ENCODE measurements around the gene NELL2. TPM values are rescaled to one million over a fixed set of nuclear protein-coding genes. Genes with fewer than 3 reads are reported as not detected.

The NELL2 gene
- total RNA-seq, 1 experiment from 2014 or later = 596 TPM

GRCh38 chr12:44618946-44619345 is 257.2 kb downstream of the NELL2 start:
- no peaks in the 10 kb centered on the region for H3K36me3 ChIP-seq (ENCODE audit: insufficient read depth, low read length, poor library complexity, severe bottlenecking)
- ChIA-PET POLR2A (ENCODE audit: low non-redundant PET) (interaction anchor here (0.5 kb wide), 1 partner anchor 1616 kb away, joined by 3 read pairs; no protein-coding TSS in a partner anchor), CTCF (no interaction called here)
- peak overlapping the region; percentile 31 for H3K27ac ChIP-seq (ENCODE audit: low read depth, low read length, poor library complexity, severe bottlenecking)
- no TSS peak for BruUV-seq (replicated peaks)
- intact Hi-C loops (cut with micrococcal nuclease; ENCODE audit: unreplicated experiment) = no loop called here
- TF ChIP-seq EZH2 (IDR thresholded peaks at IDR 0.05; ENCODE audit: borderline replicate concordance, low read depth, low read length, poor library complexity, severe bottlenecking) = no peak
- TF ChIP-seq, protein P1, sequence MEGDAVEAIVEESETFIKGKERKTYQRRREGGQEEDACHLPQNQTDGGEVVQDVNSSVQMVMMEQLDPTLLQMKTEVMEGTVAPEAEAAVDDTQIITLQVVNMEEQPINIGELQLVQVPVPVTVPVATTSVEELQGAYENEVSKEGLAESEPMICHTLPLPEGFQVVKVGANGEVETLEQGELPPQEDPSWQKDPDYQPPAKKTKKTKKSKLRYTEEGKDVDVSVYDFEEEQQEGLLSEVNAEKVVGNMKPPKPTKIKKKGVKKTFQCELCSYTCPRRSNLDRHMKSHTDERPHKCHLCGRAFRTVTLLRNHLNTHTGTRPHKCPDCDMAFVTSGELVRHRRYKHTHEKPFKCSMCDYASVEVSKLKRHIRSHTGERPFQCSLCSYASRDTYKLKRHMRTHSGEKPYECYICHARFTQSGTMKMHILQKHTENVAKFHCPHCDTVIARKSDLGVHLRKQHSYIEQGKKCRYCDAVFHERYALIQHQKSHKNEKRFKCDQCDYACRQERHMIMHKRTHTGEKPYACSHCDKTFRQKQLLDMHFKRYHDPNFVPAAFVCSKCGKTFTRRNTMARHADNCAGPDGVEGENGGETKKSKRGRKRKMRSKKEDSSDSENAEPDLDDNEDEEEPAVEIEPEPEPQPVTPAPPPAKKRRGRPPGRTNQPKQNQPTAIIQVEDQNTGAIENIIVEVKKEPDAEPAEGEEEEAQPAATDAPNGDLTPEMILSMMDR (conservative IDR thresholded peaks at IDR 0.05; ENCODE audit: low read depth, low read length) = no peak
- H3K27me3 ChIP-seq (replicated peaks; ENCODE audit: insufficient read depth, low read depth, low read length, poor library complexity) = no peaks in the 10 kb centered on the region
- peaks cover 38% of the 10 kb centered on the region for H3K4me1 ChIP-seq (ENCODE audit: insufficient read depth, low read length, poor library complexity, severe bottlenecking)
- no peak for DNase-seq (ENCODE audit: low spot score)
- no peaks in the 10 kb centered on the region for H3K9me3 ChIP-seq (ENCODE audit: low read depth, low read length, poor library complexity, severe bottlenecking)
- no peak overlapping the region for H3K4me3 ChIP-seq (ENCODE audit: low read depth, low read length, poor library complexity, severe bottlenecking)

- CTCF ChIA-PET = no interaction called here
- intact Hi-C loops (cut with micrococcal nuclease; ENCODE audit: unreplicated experiment) = no loop called here
Measured at GRCh38 chr12:44616402-44616801, 259.7 kb downstream of the NELL2 start.

DNA sequence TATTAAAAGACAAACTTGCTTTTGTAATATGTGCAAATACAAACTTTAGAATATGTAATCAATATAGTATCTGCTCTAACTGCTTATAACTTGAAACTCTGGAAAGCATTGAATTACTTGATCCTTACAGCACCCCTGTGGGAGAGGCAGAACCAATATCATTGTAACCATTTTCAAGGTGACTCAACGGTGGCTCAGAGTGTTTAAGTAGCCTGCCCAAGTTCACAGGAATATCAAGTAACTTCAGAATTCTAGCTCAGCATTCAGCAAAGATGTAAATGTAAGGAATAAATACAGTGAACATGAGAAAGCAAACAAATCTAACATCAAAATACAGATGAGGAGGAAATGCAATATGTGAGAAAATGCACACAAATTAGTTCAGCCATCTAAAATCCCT is 264.6 kb downstream of the NELL2 start:
- DNase-seq (ENCODE audit: low spot score) = no peak
- Histone ChIP-seq H3K27me3 (replicated peaks; ENCODE audit: insufficient read depth, low read depth, low read length, poor library complexity) (no peaks in the 10 kb centered on the region), H3K4me3 (ENCODE audit: low read depth, low read length, poor library complexity, severe bottlenecking) (no peak overlapping the region), H3K36me3 (ENCODE audit: insufficient read depth, low read length, poor library complexity, severe bottlenecking) (peaks cover 38% of the 10 kb centered on the region), H3K27ac (ENCODE audit: low read depth, low read length, poor library complexity, severe bottlenecking) (no peak overlapping the region), H3K4me1 (ENCODE audit: insufficient read depth, low read length, poor library complexity, severe bottlenecking) (peaks cover 6% of the 10 kb centered on the region), H3K9me3 (ENCODE audit: low read depth, low read length, poor library complexity, severe bottlenecking) (no peaks in the 10 kb centered on the region)
- TF ChIP-seq, protein P1 (conservative IDR thresholded peaks at IDR 0.05; ENCODE audit: low read depth, low read length) = no peak
- no peak for TF ChIP-seq EZH2 (IDR thresholded peaks at IDR 0.05; ENCODE audit: borderline replicate concordance, low read depth, low read length, poor library complexity, severe bottlenecking)
- no TSS peak for BruUV-seq (replicated peaks)
- ChIA-PET CTCF (no interaction called here), POLR2A (ENCODE audit: low non-redundant PET) (no interaction called here)
- intact Hi-C loops (cut with micrococcal nuclease; ENCODE audit: unreplicated experiment) = no loop called here

More at GRCh38 chr12:44616402-44616801, 259.7 kb downstream of the NELL2 start:
- TF ChIP-seq, protein P1 (conservative IDR thresholded peaks at IDR 0.05; ENCODE audit: low read depth, low read length) = no peak
- no peak for TF ChIP-seq EZH2 (IDR thresholded peaks at IDR 0.05; ENCODE audit: borderline replicate concordance, low read depth, low read length, poor library complexity, severe bottlenecking)
- no peak overlapping the region for H3K4me3 ChIP-seq (ENCODE audit: low read depth, low read length, poor library complexity, severe bottlenecking)
- no peaks in the 10 kb centered on the region for H3K27me3 ChIP-seq (replicated peaks; ENCODE audit: insufficient read depth, low read depth, low read length, poor library complexity)
- no peaks in the 10 kb centered on the region for H3K9me3 ChIP-seq (ENCODE audit: low read depth, low read length, poor library complexity, severe bottlenecking)
- no peak for DNase-seq (ENCODE audit: low spot score)
- H3K4me1 ChIP-seq (ENCODE audit: insufficient read depth, low read length, poor library complexity, severe bottlenecking) = peaks cover 38% of the 10 kb centered on the region
- peak overlapping the region; percentile 41 for H3K27ac ChIP-seq (ENCODE audit: low read depth, low read length, poor library complexity, severe bottlenecking)
- BruUV-seq (replicated peaks) = no TSS peak
- POLR2A ChIA-PET (ENCODE audit: low non-redundant PET) = interaction anchor here (0.6 to 0.7 kb wide), 2 partner anchors 12 to 44 kb away, joined by 3 read pairs; no protein-coding TSS in a partner anchor
- H3K36me3 ChIP-seq (ENCODE audit: insufficient read depth, low read length, poor library complexity, severe bottlenecking) = no peaks in the 10 kb centered on the region

Data from A673 (cell line).